ENCODE results near the gene ABHD1. TPM values are rescaled to one million over a fixed set of nuclear protein-coding genes. Genes with fewer than 3 reads are reported as not detected.

ABHD1 gene
- total and polyA plus RNA-seq, 7 donors = 0.15 TPM; not detected in 6

Other genes starting within 250 kb of the ABHD1 start
- gene MAPRE3, start 153.2 kb upstream of the ABHD1 start, total RNA-seq = 10 to 100 TPM in 1 of 4 donors, 1 to 10 TPM in 3; 5.1 to 27.4 (median 8.9) TPM
- 10 to 100 TPM; 15.6 to 73.3 (median 32.1) TPM for gene MAPRE3, start 153.2 kb upstream of the ABHD1 start, polyA plus RNA-seq
- 10 to 100 TPM; 26.4 to 39.4 (median 35.0) TPM for gene TMEM214, start 90.8 kb upstream of the ABHD1 start, total RNA-seq
- gene TMEM214, start 90.8 kb upstream of the ABHD1 start, polyA plus RNA-seq = 10 to 100 TPM; 16.0 to 65.7 (median 16.2) TPM
- gene AGBL5, start 72.1 kb upstream of the ABHD1 start, total RNA-seq = 10 to 100 TPM; 16.8 to 23.3 (median 18.1) TPM
- 10 to 100 TPM; 12.4 to 16.2 (median 13.4) TPM for gene AGBL5, start 72.1 kb upstream of the ABHD1 start, polyA plus RNA-seq
- gene OST4, start 52.2 kb upstream of the ABHD1 start, total RNA-seq = 100 to 1,000 TPM; 244 to 428 (median 382) TPM
- 100 to 1,000 TPM; 366 to 688 (median 635) TPM for gene OST4, start 52.2 kb upstream of the ABHD1 start, polyA plus RNA-seq
- gene EMILIN1, start 45.2 kb upstream of the ABHD1 start, total RNA-seq = 100 to 1,000 TPM; 156 to 350 (median 279) TPM
- gene EMILIN1, start 45.2 kb upstream of the ABHD1 start, polyA plus RNA-seq = 10 to 100 TPM in 1 of 3 donors, 1 to 10 TPM in 2; 4.8 to 50.9 (median 5.3) TPM
- 1 to 10 TPM; 1.6 to 5.3 (median 3.8) TPM for gene KHK, start 37.0 kb upstream of the ABHD1 start, total RNA-seq
- 10 to 100 TPM in 1 of 3 donors, 1 to 10 TPM in 2; 2.4 to 12.7 (median 6.7) TPM for gene KHK, start 37.0 kb upstream of the ABHD1 start, polyA plus RNA-seq
- 1 to 10 TPM in 2 of 4 donors, under 1 TPM in 2; 0.68 to 1.4 (median 0.97) TPM for gene CGREF1, start 4.7 kb upstream of the ABHD1 start, total RNA-seq
- 1 to 10 TPM in 1 of 3 donors, not detected in 2; 2.6 TPM for gene CGREF1, start 4.7 kb upstream of the ABHD1 start, polyA plus RNA-seq
- gene PREB, start 10.8 kb downstream of the ABHD1 start, total RNA-seq = 10 to 100 TPM; 47.6 to 58.5 (median 51.6) TPM
- gene PREB, start 10.8 kb downstream of the ABHD1 start, polyA plus RNA-seq = 10 to 100 TPM; 28.2 to 50.1 (median 41.8) TPM
- gene PRR30, start 15.6 kb downstream of the ABHD1 start, total RNA-seq = not detected
- gene PRR30, start 15.6 kb downstream of the ABHD1 start, polyA plus RNA-seq = not detected
- not detected for gene TCF23, start 25.2 kb downstream of the ABHD1 start, total RNA-seq
- gene TCF23, start 25.2 kb downstream of the ABHD1 start, polyA plus RNA-seq = under 1 TPM in 1 of 3 donors, not detected in 2; 0.03 TPM
- 100 to 1,000 TPM; 128 to 226 (median 159) TPM for gene ATRAID, start 88.2 kb downstream of the ABHD1 start, total RNA-seq
- gene ATRAID, start 88.2 kb downstream of the ABHD1 start, polyA plus RNA-seq = 10 to 100 TPM; 58.5 to 99.7 (median 73.9) TPM
- gene SLC5A6, start 88.5 kb downstream of the ABHD1 start, total RNA-seq = 10 to 100 TPM in 3 of 4 donors, 1 to 10 TPM in 1; 7.2 to 15.5 (median 12.9) TPM
- 10 to 100 TPM in 1 of 3 donors, 1 to 10 TPM in 2; 2.4 to 26.7 (median 3.5) TPM for gene SLC5A6, start 88.5 kb downstream of the ABHD1 start, polyA plus RNA-seq
- gene CAD, start 93.6 kb downstream of the ABHD1 start, total RNA-seq = 10 to 100 TPM in 3 of 4 donors, 1 to 10 TPM in 1; 9.1 to 25.2 (median 17.1) TPM
- 10 to 100 TPM in 1 of 3 donors, 1 to 10 TPM in 2; 1.8 to 27.4 (median 3.0) TPM for gene CAD, start 93.6 kb downstream of the ABHD1 start, polyA plus RNA-seq
- gene SLC30A3, start 139.2 kb downstream of the ABHD1 start, total RNA-seq = 1 to 10 TPM in 1 of 4 donors, under 1 TPM in 2, not detected in 1; 0.28 to 1.1 (median 0.68) TPM
- gene SLC30A3, start 139.2 kb downstream of the ABHD1 start, polyA plus RNA-seq = under 1 TPM in 2 of 3 donors, not detected in 1; 0.10 to 0.60 TPM
- 1 to 10 TPM in 1 of 4 donors, under 1 TPM in 1, not detected in 2; 0.71 to 1.7 TPM for gene DNAJC5G, start 151.6 kb downstream of the ABHD1 start, total RNA-seq
- gene DNAJC5G, start 151.6 kb downstream of the ABHD1 start, polyA plus RNA-seq = not detected
- gene TRIM54, start 158.6 kb downstream of the ABHD1 start, total RNA-seq = under 1 TPM in 1 of 4 donors, not detected in 3; 0.41 TPM
- gene TRIM54, start 158.6 kb downstream of the ABHD1 start, polyA plus RNA-seq = under 1 TPM in 2 of 3 donors, not detected in 1; 0.16 to 0.46 TPM
- 1 to 10 TPM in 3 of 4 donors, under 1 TPM in 1; 0.71 to 6.5 (median 2.8) TPM for gene UCN, start 184.6 kb downstream of the ABHD1 start, total RNA-seq
- under 1 TPM in 1 of 3 donors, not detected in 2; 0.89 TPM for gene UCN, start 184.6 kb downstream of the ABHD1 start, polyA plus RNA-seq
- gene MPV17, start 199.3 kb downstream of the ABHD1 start, total RNA-seq = 10 to 100 TPM; 48.1 to 68.6 (median 61.1) TPM
- gene MPV17, start 199.3 kb downstream of the ABHD1 start, polyA plus RNA-seq = 10 to 100 TPM; 22.2 to 61.8 (median 28.7) TPM
- 10 to 100 TPM; 23.3 to 46.5 (median 28.9) TPM for gene GTF3C2, start 232.9 kb downstream of the ABHD1 start, total RNA-seq
- 10 to 100 TPM; 28.8 to 33.4 (median 31.9) TPM for gene GTF3C2, start 232.9 kb downstream of the ABHD1 start, polyA plus RNA-seq
- 10 to 100 TPM; 41.5 to 64.2 (median 54.8) TPM for gene EIF2B4, start 246.5 kb downstream of the ABHD1 start, total RNA-seq
- 10 to 100 TPM; 26.4 to 31.4 (median 28.0) TPM for gene EIF2B4, start 246.5 kb downstream of the ABHD1 start, polyA plus RNA-seq
- gene SNX17, start 246.8 kb downstream of the ABHD1 start, total RNA-seq = 100 to 1,000 TPM in 1 of 4 donors, 10 to 100 TPM in 3; 71.2 to 102 (median 98.1) TPM
- 10 to 100 TPM; 70.5 to 92.4 (median 78.1) TPM for gene SNX17, start 246.8 kb downstream of the ABHD1 start, polyA plus RNA-seq

All from sigmoid colon (tissue), 7 donors.